Transverse colon (tissue), 4 donors: Measurements from ENCODE around the gene IPO8.

Experiments
- CTCF ChIP-seq, 5 experiments: fragments of 200-600 bp in 3 of 5; fragments of 450-650 bp in 2 of 5; sonication (generic) in 3 of 5; IDR thresholded peaks; 1 replicate in 2 of 5; 2 replicates in 3 of 5; pipeline ENCODE4 v1.5.1; 2016 to 2017; ENCODE audit warnings: antibody characterized with exemption in 5 of 5, inconsistent platforms in 3 of 5, mild to moderate bottlenecking in 2 of 5, moderate library complexity in 1 of 5
- POLR2A ChIP-seq: fragments of 450-650 bp; IDR thresholded peaks from one replicate; pipeline ENCODE4 v1.6.1; 2016; ENCODE audit warnings: antibody characterized with exemption, mild to moderate bottlenecking, moderate library complexity
- POLR2AphosphoS5 ChIP-seq, 3 donors: sonication (generic); formaldehyde crosslinking; IDR thresholded peaks; one replicate each; pipeline ENCODE4 v1.6.1; 2016; ENCODE audit warnings: antibody characterized with exemption in 3 of 3

GRCh38 chr12:30725739-30726138, 30.1 kb upstream of the IPO8 start:
- TF ChIP-seq CTCF (IDR thresholded peaks at IDR 0.05) (no peak), POLR2A (no peak), POLR2AphosphoS5 (IDR thresholded peaks at IDR 0.05) (no peak)
